HG03460 (cell line): Measurements from ENCODE around the gene CHPF2.

Experiments used
- ATAC-seq: cut with Tn5 transposase; IDR thresholded peaks from one replicate; pipeline ENCODE4 v1.9.1; 2021; ENCODE audit not compliant: unreplicated experiment

Gene CHPF2

GRCh38 chr7:151282111-151282510, 49.8 kb downstream of the CHPF2 start:
- ATAC-seq, result no peak

DNA sequence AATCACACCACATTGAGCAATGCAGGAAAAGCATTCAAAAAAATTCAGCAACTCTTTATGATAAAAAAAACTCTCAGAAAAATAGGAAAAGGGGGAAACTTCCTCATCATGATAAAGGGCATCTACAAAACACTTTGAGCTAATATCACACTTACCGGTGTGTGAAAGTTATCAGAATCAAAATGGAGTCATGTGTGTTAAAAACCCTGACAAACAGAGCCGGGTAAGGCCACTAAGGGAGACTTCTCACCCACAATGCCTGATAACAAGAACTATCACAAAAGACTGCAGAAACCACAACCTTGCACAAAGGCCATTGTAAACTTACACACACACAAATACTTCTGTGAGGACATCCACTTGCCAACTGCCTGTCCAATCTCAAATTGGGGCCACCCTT, 51.0 kb downstream of the CHPF2 start:
- no peak for ATAC-seq

DNA sequence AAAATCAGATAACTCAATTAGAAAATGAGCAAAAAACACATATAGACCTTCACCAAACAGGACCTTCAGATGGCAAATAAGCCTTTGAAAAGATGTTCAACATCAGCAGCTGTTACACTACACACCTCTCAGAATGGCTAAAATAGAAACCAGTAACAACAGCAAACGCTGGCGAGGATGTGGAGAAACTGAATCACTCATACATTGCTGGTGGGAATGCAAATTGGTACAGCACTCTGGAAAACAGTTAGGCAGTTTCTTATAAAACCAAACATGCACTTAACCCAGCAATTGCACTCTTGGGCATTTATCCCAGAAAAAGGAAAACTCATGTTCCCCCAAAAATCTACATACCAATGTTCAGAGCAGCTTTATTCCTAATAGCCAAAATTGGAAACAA, 53.9 kb downstream of the CHPF2 start:
- ATAC-seq, result no peak
